Adipocyte (in vitro differentiated cells): ENCODE measurements around the gene CCDC182.

Source experiments
- DNase-seq: peaks from one replicate; pipeline ENCODE4 v3.0.0-alpha.2; 2015; ENCODE audit warnings: low read depth
- H3K27me3 ChIP-seq: replicated peaks from 2 replicates; pipeline ENCODE4 v1.7.0; 2013; ENCODE audit warnings: mild to moderate bottlenecking, low read length, moderate library complexity; ENCODE audit not compliant: control insufficient read depth, insufficient read depth
- H3K36me3 ChIP-seq: 2 replicates; pipeline ENCODE4 v1.7.0; 2013; ENCODE audit warnings: low read length, mild to moderate bottlenecking, moderate library complexity; ENCODE audit not compliant: control insufficient read depth, insufficient read depth, severe bottlenecking
- H3K4me1 ChIP-seq: 2 replicates; pipeline ENCODE4 v1.7.0; 2013; ENCODE audit warnings: mild to moderate bottlenecking, low read length, moderate library complexity; ENCODE audit not compliant: control insufficient read depth, insufficient read depth
- H3K4me3 ChIP-seq: 2 replicates; pipeline ENCODE4 v1.7.0; 2013; ENCODE audit warnings: mild to moderate bottlenecking, low read length, moderate library complexity
- H3K9ac ChIP-seq: 2 replicates; pipeline ENCODE4 v1.7.0; 2013; ENCODE audit warnings: mild to moderate bottlenecking, low read length, moderate library complexity
- H3K9me3 ChIP-seq: 2 replicates; pipeline ENCODE4 v1.7.0; 2013; ENCODE audit warnings: mild to moderate bottlenecking, low read length, moderate library complexity; ENCODE audit not compliant: control insufficient read depth

Gene CCDC182

GRCh38 chr17:57707892-57708291 lies 37.2 kb downstream of the CCDC182 start:
- H3K9ac ChIP-seq = no peak overlapping the region
- H3K36me3 ChIP-seq = no peaks in the 10 kb centered on the region
- peak; percentile 25 for DNase-seq
- no peak overlapping the region for H3K4me3 ChIP-seq
- H3K27me3 ChIP-seq = peaks cover 51% of the 10 kb centered on the region
- H3K9me3 ChIP-seq = no peaks in the 10 kb centered on the region
- H3K4me1 ChIP-seq = no peaks in the 10 kb centered on the region

- H3K27me3 ChIP-seq = peaks cover 42% of the 10 kb centered on the region
- no peaks in the 10 kb centered on the region for H3K9me3 ChIP-seq
- no peaks in the 10 kb centered on the region for H3K4me1 ChIP-seq
- no peak for DNase-seq
- no peak overlapping the region for H3K9ac ChIP-seq
- no peak overlapping the region for H3K4me3 ChIP-seq
- no peaks in the 10 kb centered on the region for H3K36me3 ChIP-seq
These were observed 38.3 kb downstream of the CCDC182 start for GRCh38 chr17:57706761-57707160.

- no peak for DNase-seq
- Histone ChIP-seq H3K9me3 (no peaks in the 10 kb centered on the region), H3K36me3 (no peaks in the 10 kb centered on the region), H3K4me3 (no peak overlapping the region), H3K27me3 (peaks cover 40% of the 10 kb centered on the region), H3K4me1 (no peaks in the 10 kb centered on the region), H3K9ac (no peak overlapping the region)
These were observed 39.0 kb downstream of the CCDC182 start for GRCh38 chr17:57705921-57706695.

GRCh38 chr17:57704448-57704847 lies 40.7 kb downstream of the CCDC182 start:
- no peaks in the 10 kb centered on the region for H3K36me3 ChIP-seq
- H3K4me1 ChIP-seq = no peaks in the 10 kb centered on the region
- H3K9me3 ChIP-seq = no peaks in the 10 kb centered on the region
- peaks cover 55% of the 10 kb centered on the region for H3K27me3 ChIP-seq
- DNase-seq = no peak
- H3K4me3 ChIP-seq = no peak overlapping the region
- no peak overlapping the region for H3K9ac ChIP-seq

GRCh38 chr17:57703273-57703672 lies 41.8 kb downstream of the CCDC182 start:
- Histone ChIP-seq H3K27me3 (peaks cover 54% of the 10 kb centered on the region), H3K9ac (no peak overlapping the region), H3K9me3 (no peaks in the 10 kb centered on the region), H3K36me3 (no peaks in the 10 kb centered on the region), H3K4me1 (no peaks in the 10 kb centered on the region), H3K4me3 (no peak overlapping the region)
- DNase-seq = no peak

GRCh38 chr17:57701124-57701523 lies 44.0 kb downstream of the CCDC182 start:
- Histone ChIP-seq H3K9ac (no peak overlapping the region), H3K4me1 (no peaks in the 10 kb centered on the region), H3K9me3 (peaks cover under 1% of the 10 kb centered on the region), H3K36me3 (no peaks in the 10 kb centered on the region), H3K4me3 (no peak overlapping the region), H3K27me3 (peaks cover 51% of the 10 kb centered on the region)
- DNase-seq = no peak

- no peak overlapping the region for H3K9ac ChIP-seq
- H3K36me3 ChIP-seq = no peaks in the 10 kb centered on the region
- peaks cover 52% of the 10 kb centered on the region for H3K27me3 ChIP-seq
- peaks cover 10% of the 10 kb centered on the region for H3K9me3 ChIP-seq
- no peak for DNase-seq
- no peaks in the 10 kb centered on the region for H3K4me1 ChIP-seq
- no peak overlapping the region for H3K4me3 ChIP-seq
These were observed 45.3 kb downstream of the CCDC182 start for GRCh38 chr17:57699751-57700219.

GRCh38 chr17:57697891-57698711 lies 47.0 kb downstream of the CCDC182 start:
- Histone ChIP-seq H3K27me3 (peaks cover 52% of the 10 kb centered on the region), H3K9ac (no peak overlapping the region), H3K9me3 (peaks cover 10% of the 10 kb centered on the region), H3K4me3 (no peak overlapping the region), H3K4me1 (no peaks in the 10 kb centered on the region), H3K36me3 (no peaks in the 10 kb centered on the region)
- no peak for DNase-seq

- Histone ChIP-seq H3K4me1 (no peaks in the 10 kb centered on the region), H3K4me3 (no peak overlapping the region), H3K36me3 (no peaks in the 10 kb centered on the region), H3K9ac (no peak overlapping the region), H3K27me3 (peaks cover 52% of the 10 kb centered on the region), H3K9me3 (peaks cover 10% of the 10 kb centered on the region)
- DNase-seq = no peak
These were observed 47.9 kb downstream of the CCDC182 start for GRCh38 chr17:57697197-57697596.

GRCh38 chr17:57696050-57696449 lies 49.0 kb downstream of the CCDC182 start:
- Histone ChIP-seq H3K4me1 (no peaks in the 10 kb centered on the region), H3K4me3 (no peak overlapping the region), H3K9ac (no peak overlapping the region), H3K9me3 (peaks cover 10% of the 10 kb centered on the region), H3K27me3 (peaks cover 48% of the 10 kb centered on the region), H3K36me3 (no peaks in the 10 kb centered on the region)
- DNase-seq = no peak
